ENCODE data around the gene PAGE2B.

The PAGE2B gene, protein sequence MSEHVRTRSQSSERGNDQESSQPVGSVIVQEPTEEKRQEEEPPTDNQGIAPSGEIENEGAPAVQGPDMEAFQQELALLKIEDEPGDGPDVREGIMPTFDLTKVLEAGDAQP

DNA sequence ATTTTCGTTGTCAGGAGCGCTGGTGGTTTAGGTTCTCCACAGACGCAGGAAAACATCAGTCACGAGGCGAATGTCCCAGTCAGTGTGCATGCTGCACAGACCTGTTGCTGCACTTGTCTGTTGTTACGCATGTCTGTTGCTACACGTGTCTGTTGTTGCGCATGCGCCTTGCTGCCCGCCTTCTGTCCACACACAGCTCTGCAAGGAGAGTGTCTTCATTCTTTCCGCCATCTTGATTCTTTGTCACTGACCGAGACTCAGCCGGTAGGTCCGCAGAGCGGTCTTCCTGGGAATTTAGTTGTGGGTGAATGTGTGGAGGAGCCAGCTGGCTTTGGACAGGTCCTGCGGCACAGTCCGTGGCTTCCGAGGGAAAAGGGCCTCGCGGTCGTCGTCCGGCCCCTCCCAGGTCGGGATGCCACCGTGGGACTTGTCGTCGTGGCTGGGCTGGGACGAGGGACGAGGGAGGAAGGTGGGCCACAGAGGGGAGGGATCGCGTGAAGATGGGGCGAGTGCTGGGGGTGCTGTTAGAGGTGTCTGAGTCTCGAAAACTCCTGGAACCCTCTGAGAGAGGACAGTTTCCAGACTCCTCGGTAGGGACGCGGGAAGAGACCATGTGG, at the start of gene PAGE2B:
TSS of gene PAGE2B (plus strand) at position 180 of the 617 bp plus-strand sequence. CDS start 1,012 bp downstream, outside the sequence.
- no peak for DNase-seq (ENCODE audit: extremely low read depth, low read depth)
- H3K4me3 ChIP-seq (replicated peaks; ENCODE audit: low read depth, low read length) = no peak within 1 kb of the TSS
- TF ChIP-seq, protein P1, sequence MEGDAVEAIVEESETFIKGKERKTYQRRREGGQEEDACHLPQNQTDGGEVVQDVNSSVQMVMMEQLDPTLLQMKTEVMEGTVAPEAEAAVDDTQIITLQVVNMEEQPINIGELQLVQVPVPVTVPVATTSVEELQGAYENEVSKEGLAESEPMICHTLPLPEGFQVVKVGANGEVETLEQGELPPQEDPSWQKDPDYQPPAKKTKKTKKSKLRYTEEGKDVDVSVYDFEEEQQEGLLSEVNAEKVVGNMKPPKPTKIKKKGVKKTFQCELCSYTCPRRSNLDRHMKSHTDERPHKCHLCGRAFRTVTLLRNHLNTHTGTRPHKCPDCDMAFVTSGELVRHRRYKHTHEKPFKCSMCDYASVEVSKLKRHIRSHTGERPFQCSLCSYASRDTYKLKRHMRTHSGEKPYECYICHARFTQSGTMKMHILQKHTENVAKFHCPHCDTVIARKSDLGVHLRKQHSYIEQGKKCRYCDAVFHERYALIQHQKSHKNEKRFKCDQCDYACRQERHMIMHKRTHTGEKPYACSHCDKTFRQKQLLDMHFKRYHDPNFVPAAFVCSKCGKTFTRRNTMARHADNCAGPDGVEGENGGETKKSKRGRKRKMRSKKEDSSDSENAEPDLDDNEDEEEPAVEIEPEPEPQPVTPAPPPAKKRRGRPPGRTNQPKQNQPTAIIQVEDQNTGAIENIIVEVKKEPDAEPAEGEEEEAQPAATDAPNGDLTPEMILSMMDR (IDR thresholded peaks at IDR 0.05; ENCODE audit: low read depth, low read length, missing control alignments) = no peak

DNA sequence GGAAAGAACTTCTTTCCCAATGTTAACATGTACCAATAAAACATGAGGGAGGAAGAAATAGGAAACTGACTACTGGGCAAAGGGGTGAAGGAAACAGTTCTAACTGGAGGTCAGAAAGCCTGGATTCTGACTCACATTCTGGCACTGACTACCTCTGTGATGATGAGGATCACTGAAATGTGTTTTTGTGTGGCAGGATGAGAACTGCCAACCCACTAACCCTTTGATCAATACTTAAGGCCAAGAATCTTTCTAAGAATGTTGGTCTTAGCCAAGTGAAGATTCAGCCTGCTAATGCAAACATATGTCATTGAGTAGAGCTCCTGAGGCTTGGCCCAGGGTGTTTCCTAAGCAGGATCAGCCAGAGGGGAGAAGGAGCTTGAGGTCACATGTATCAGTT, 48.7 kb upstream of the PAGE2B start:
- DNase-seq (ENCODE audit: extremely low read depth, low read depth) = no peak
- TF ChIP-seq, protein P1 (IDR thresholded peaks at IDR 0.05; ENCODE audit: low read depth, low read length, missing control alignments) = no peak
- no peak overlapping the region for H3K4me3 ChIP-seq (replicated peaks; ENCODE audit: low read depth, low read length)

DNA sequence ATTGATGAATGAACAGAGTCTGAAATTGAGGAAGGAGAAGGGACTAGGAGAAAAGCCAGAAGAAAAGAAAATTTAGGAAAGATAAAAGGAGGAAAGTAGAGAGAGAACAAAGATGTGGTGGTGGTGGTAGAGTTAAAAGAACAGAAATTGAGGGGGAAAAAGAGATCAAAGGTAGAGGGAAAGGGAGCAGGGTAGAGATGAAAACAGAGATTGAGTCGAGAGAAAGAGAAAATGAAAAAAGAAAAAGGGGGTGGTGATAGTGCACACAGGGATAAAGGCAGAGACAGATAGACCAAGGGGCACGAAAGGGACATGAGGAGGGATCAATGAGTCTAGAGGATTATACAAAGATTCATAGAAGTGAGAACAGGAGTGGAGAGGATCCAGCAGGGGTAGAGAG, 48.0 kb upstream of the PAGE2B start:
- no peak overlapping the region for H3K4me3 ChIP-seq (replicated peaks; ENCODE audit: low read depth, low read length)
- TF ChIP-seq, protein P1 (IDR thresholded peaks at IDR 0.05; ENCODE audit: low read depth, low read length, missing control alignments) = no peak
- DNase-seq (ENCODE audit: extremely low read depth, low read depth) = no peak

DNA sequence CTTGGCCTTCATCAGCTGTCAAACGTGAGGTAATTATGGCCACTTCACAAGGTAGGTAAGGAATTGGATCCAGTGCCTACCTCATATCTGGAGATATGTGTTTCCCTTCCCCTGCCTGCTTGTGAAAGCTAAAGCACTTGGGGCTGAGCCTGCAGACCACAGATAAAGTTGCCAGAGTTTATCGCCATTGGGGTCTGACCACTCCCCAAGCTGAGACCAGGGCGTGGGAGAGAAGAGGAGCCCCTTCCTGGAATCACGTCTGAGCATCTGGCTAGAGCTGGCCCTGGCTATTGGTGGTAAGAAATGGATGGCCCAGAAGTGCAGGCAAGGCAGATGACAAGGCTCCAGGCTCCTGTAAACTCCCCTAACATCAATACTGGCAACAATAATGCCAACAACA, 46.8 kb upstream of the PAGE2B start:
- no peak for DNase-seq (ENCODE audit: extremely low read depth, low read depth)
- no peak overlapping the region for H3K4me3 ChIP-seq (replicated peaks; ENCODE audit: low read depth, low read length)
- TF ChIP-seq, protein P1 (IDR thresholded peaks at IDR 0.05; ENCODE audit: low read depth, low read length, missing control alignments) = no peak

DNA sequence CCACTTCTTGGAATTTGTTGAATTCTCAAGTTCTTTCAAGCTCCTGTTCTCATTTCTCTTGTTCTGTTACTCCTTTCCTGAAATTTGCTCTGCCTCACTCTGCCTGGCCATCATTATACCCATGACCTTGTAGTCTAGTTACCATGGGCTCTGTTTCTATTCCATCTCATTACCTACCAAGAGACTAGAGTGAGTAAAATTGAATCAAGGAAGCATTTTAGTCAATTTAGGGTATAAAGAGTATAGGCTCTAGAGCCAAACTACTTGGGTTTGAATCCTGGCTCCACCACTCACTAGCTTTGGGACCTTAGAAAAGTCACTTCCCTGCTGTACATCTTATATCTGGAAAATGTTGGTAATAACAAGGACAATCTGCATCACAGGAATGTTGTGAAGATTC, 46.2 kb upstream of the PAGE2B start:
- no peak for DNase-seq (ENCODE audit: extremely low read depth, low read depth)
- TF ChIP-seq, protein P1 (IDR thresholded peaks at IDR 0.05; ENCODE audit: low read depth, low read length, missing control alignments) = no peak
- H3K4me3 ChIP-seq (replicated peaks; ENCODE audit: low read depth, low read length) = no peak overlapping the region

DNA sequence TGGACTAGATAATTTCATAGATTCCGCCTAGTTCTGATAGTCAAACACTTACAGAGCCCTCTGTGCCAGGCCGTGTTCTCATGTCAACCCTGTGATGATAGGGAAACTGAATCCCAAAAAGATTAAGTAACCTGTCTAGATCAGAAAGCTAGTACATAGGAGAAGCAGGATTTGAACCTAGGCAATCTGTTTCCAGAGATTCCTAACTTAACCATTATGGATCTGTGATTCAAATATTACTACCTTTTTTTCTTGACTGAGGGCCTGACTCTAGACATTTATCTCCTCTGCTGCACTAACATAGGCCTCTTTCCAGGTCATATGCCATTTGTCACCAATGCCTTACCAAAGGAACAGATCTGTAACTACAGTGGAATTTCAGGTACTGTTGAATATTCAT, 45.5 kb upstream of the PAGE2B start:
- no peak overlapping the region for H3K4me3 ChIP-seq (replicated peaks; ENCODE audit: low read depth, low read length)
- DNase-seq (ENCODE audit: extremely low read depth, low read depth) = no peak
- TF ChIP-seq, protein P1 (IDR thresholded peaks at IDR 0.05; ENCODE audit: low read depth, low read length, missing control alignments) = no peak

Measured in HFF-Myc (cell line).